Measurements from ENCODE around the gene WDR43. TPM values are rescaled to one million over a fixed set of nuclear protein-coding genes. Genes with fewer than 3 reads are reported as not detected.

WDR43 gene
- total and polyA plus RNA-seq, 2 donors from 2014 or later, result 9.6 to 40.5 TPM

DNA sequence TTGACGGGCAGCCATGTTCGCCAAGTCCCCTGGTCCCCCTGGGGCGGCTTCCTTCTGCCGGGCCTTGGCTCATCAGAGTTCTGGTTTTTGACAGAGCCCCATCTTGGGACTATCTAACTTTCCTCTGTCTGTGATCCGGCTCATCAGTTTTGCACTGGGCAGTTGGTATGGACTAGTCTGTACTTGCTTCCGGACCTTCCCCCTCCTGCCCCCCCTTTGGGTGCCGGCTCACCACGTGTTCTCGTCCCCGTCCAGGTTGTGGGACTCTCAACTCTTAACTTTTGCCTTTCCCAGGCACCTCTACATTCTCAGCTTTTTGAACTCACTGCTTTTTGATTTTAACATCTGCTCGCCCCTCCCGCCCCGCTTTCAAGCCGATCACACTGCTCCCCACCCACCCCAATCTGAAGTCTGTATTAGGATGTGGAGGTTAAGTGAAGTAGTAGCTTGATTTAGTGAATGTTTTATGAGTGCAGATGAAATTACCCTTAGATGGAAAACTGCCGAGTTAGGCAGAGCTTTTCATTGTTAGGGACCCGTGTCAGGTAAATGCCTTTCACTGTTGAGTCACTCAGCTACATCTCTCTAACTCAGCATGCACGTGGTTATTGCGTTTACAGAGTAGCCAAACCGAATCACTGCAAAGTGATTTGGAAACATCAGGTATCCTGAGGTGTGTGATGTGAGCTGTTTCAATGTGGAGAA lies 874 bp downstream of the WDR43 start:
- intact Hi-C loops (cut with DNase I), result no loop called here
- FAIRE-seq (no peak), DNase-seq (peak; percentile 22 to 72 (median 43))
- Histone ChIP-seq H3K9ac (ENCODE audit: low read length in 3 of 3) (peak overlapping the region; percentile 69 to 86 (median 71)), H3K36me3 (ENCODE audit: control insufficient read depth in 2 of 3, insufficient read depth in 3 of 3, low read length in 3 of 3) (no peaks in the 10 kb centered on the region), H3K27me3 (ENCODE audit: control insufficient read depth, insufficient read depth, low read length) (no peaks in the 10 kb centered on the region), H3K27ac (ENCODE audit: low read depth in 2 of 2, low read length in 2 of 2) (peak overlapping the region; percentile 51 to 85), H3K9me3 (ENCODE audit: control insufficient read depth in 2 of 3, insufficient read depth in 1 of 3, low read length in 3 of 3) (no peaks in the 10 kb centered on the region), H3K4me1 (ENCODE audit: control insufficient read depth in 2 of 3, insufficient read depth in 2 of 3, low read depth in 1 of 3, low read length in 3 of 3) (peaks cover 0 to 12% (median 0%) of the 10 kb centered on the region in 3 donors), H3K4me3 (ENCODE audit: low read length in 3 of 3) (peak overlapping the region; percentile 89 to 93 (median 92))
- TF ChIP-seq, protein P1, sequence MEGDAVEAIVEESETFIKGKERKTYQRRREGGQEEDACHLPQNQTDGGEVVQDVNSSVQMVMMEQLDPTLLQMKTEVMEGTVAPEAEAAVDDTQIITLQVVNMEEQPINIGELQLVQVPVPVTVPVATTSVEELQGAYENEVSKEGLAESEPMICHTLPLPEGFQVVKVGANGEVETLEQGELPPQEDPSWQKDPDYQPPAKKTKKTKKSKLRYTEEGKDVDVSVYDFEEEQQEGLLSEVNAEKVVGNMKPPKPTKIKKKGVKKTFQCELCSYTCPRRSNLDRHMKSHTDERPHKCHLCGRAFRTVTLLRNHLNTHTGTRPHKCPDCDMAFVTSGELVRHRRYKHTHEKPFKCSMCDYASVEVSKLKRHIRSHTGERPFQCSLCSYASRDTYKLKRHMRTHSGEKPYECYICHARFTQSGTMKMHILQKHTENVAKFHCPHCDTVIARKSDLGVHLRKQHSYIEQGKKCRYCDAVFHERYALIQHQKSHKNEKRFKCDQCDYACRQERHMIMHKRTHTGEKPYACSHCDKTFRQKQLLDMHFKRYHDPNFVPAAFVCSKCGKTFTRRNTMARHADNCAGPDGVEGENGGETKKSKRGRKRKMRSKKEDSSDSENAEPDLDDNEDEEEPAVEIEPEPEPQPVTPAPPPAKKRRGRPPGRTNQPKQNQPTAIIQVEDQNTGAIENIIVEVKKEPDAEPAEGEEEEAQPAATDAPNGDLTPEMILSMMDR (IDR thresholded peaks at IDR 0.05; ENCODE audit: borderline replicate concordance, extremely low read depth, insufficient read depth), result no peak

DNA sequence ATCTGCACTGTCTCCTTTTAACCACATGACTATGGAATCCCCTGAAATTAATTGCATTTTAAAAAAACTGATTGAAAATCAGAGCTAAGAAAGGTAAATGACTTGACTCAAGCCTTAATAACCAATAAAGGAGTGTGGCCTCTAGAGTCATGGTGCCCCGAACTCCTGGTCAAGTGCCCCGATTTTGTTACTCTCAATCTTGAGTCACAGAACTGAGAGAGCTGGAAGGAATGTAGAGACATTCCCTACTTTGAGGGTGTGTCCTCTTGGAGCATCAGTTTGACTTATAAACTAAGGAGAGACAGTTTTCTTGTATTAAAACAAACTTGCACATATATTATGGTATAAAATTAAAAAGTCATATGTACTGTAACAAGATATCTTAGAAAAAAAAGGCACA lies 2.4 kb downstream of the WDR43 start:
- Histone ChIP-seq H3K27ac (ENCODE audit: low read depth in 2 of 2, low read length in 2 of 2) (no peak overlapping the region), H3K9ac (ENCODE audit: low read length in 3 of 3) (no peak overlapping the region), H3K36me3 (ENCODE audit: control insufficient read depth in 2 of 3, insufficient read depth in 3 of 3, low read length in 3 of 3) (no peaks in the 10 kb centered on the region), H3K27me3 (ENCODE audit: control insufficient read depth, insufficient read depth, low read length) (no peaks in the 10 kb centered on the region), H3K4me3 (ENCODE audit: low read length in 3 of 3) (no peak overlapping the region), H3K4me1 (ENCODE audit: control insufficient read depth in 2 of 3, insufficient read depth in 2 of 3, low read depth in 1 of 3, low read length in 3 of 3) (peaks cover 0 to 12% (median 3%) of the 10 kb centered on the region in 3 donors), H3K9me3 (ENCODE audit: control insufficient read depth in 2 of 3, insufficient read depth in 1 of 3, low read length in 3 of 3) (no peaks in the 10 kb centered on the region)
- DNase-seq, result no peak
- intact Hi-C loops (cut with DNase I), result no loop called here
- no peak for FAIRE-seq
- TF ChIP-seq, protein P1 (IDR thresholded peaks at IDR 0.05; ENCODE audit: borderline replicate concordance, extremely low read depth, insufficient read depth), result no peak

DNA sequence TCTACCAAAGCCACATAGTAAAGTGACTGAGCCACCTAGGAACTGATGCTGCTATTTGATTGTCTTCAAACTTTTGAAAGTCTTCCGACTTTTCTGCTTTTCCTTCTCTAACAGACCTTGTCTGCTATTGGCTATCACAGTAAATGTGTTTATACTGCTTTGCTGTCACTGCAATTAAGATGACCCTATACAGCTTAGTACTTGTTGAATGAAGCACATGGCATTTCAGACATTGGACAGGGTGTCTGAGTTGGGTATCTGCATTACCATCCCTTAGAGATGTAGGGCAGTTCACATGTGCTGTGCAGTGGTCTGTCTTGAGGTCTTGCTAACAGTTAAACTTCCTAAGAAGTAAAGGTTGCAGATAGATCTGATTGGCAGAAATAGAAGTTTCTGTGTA lies 3.6 kb downstream of the WDR43 start:
- FAIRE-seq (no peak), DNase-seq (no peak)
- H3K27me3 ChIP-seq (ENCODE audit: control insufficient read depth, insufficient read depth, low read length), result no peaks in the 10 kb centered on the region
- no peaks in the 10 kb centered on the region for H3K9me3 ChIP-seq (ENCODE audit: control insufficient read depth in 2 of 3, insufficient read depth in 1 of 3, low read length in 3 of 3)
- H3K9ac ChIP-seq (ENCODE audit: low read length in 3 of 3), result no peak overlapping the region
- intact Hi-C loops (cut with DNase I), result no loop called here
- TF ChIP-seq, protein P1 (IDR thresholded peaks at IDR 0.05; ENCODE audit: borderline replicate concordance, extremely low read depth, insufficient read depth), result no peak
- peaks cover 0 to 7% (median 3%) of the 10 kb centered on the region in 3 donors for H3K36me3 ChIP-seq (ENCODE audit: control insufficient read depth in 2 of 3, insufficient read depth in 3 of 3, low read length in 3 of 3)
- H3K27ac ChIP-seq (ENCODE audit: low read depth in 2 of 2, low read length in 2 of 2), result no peak overlapping the region
- peaks cover 0 to 12% (median 3%) of the 10 kb centered on the region in 3 donors for H3K4me1 ChIP-seq (ENCODE audit: control insufficient read depth in 2 of 3, insufficient read depth in 2 of 3, low read depth in 1 of 3, low read length in 3 of 3)
- no peak overlapping the region for H3K4me3 ChIP-seq (ENCODE audit: low read length in 3 of 3)
